Subcutaneous abdominal adipose tissue (tissue), 5 donors: Measurements from ENCODE around the gene GPC5.

Experiments
- H3K27ac ChIP-seq: one replicate; pipeline ENCODE4 v1.7.0; 2013; ENCODE audit warnings: low read depth, mild to moderate bottlenecking, inconsistent platforms, low read length, moderate library complexity
- H3K27me3 ChIP-seq, 5 donors: one replicate each; pipeline ENCODE4 v1.7.0; 2013; ENCODE audit warnings: low read length in 5 of 5, inconsistent platforms in 1 of 5; ENCODE audit not compliant: control insufficient read depth in 5 of 5, insufficient read depth in 4 of 5
- H3K36me3 ChIP-seq, 5 donors: one replicate each; pipeline ENCODE4 v1.7.0; 2013; ENCODE audit warnings: low read length in 5 of 5; ENCODE audit not compliant: control insufficient read depth in 5 of 5, insufficient read depth in 5 of 5
- H3K4me1 ChIP-seq, 5 donors: one replicate each; pipeline ENCODE4 v1.7.0; 2013; ENCODE audit warnings: low read length in 5 of 5, mild to moderate bottlenecking in 3 of 5, moderate library complexity in 1 of 5; ENCODE audit not compliant: control insufficient read depth in 5 of 5, insufficient read depth in 5 of 5
- H3K4me3 ChIP-seq, 5 donors: one replicate each; pipeline ENCODE4 v1.7.0; 2013; ENCODE audit warnings: low read length in 5 of 5, low read depth in 1 of 5
- H3K9ac ChIP-seq, 5 donors: one replicate each; pipeline ENCODE4 v1.7.0; 2013; ENCODE audit warnings: low read length in 5 of 5, mild to moderate bottlenecking in 4 of 5, moderate library complexity in 3 of 5
- H3K9me3 ChIP-seq, 5 donors: one replicate each; pipeline ENCODE4 v1.7.0; 2013; ENCODE audit warnings: low read length in 5 of 5; ENCODE audit not compliant: control insufficient read depth in 5 of 5
- donor health status: healthy.
- donor health status: healthy.
- donor health status: healthy.
- donor health status: healthy.
- donor health status: healthy.

Gene GPC5

DNA sequence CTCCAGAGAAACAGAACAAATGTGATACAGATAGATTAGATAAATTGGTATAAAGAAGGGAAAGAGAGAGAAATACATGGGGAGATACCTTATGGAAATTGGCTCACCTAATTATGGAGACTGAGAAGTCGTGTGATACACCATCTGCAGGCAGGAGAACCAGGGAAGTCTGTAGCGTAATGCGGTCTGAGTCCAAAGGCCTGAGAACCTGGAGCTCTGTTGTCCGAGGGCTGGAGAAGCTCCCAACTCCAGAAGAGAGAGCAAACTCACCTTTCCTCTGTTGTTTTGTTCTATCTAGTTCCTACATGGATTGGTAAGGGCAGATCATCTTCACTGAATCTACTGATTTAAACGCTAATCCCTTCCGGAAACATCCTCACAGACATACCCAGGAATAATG, 1179.9 kb downstream of the GPC5 start:
- no peak overlapping the region for H3K4me3 ChIP-seq
- H3K36me3 ChIP-seq: no peaks in the 10 kb centered on the region
- H3K9me3 ChIP-seq: peaks cover 0 to 5% (median 0%) of the 10 kb centered on the region in 5 donors
- H3K27ac ChIP-seq: no peak overlapping the region
- no peaks in the 10 kb centered on the region for H3K4me1 ChIP-seq
- H3K27me3 ChIP-seq: no peaks in the 10 kb centered on the region
- H3K9ac ChIP-seq: no peak overlapping the region

- H3K9ac ChIP-seq: no peak overlapping the region
- H3K36me3 ChIP-seq: no peaks in the 10 kb centered on the region
- no peak overlapping the region for H3K27ac ChIP-seq
- H3K4me3 ChIP-seq: no peak overlapping the region
- no peaks in the 10 kb centered on the region for H3K4me1 ChIP-seq
- H3K9me3 ChIP-seq: peaks cover 0 to 8% (median 1%) of the 10 kb centered on the region in 5 donors
- H3K27me3 ChIP-seq: no peaks in the 10 kb centered on the region
Measured at GRCh38 chr13:92589955-92590354, 1191.5 kb downstream of the GPC5 start.

DNA sequence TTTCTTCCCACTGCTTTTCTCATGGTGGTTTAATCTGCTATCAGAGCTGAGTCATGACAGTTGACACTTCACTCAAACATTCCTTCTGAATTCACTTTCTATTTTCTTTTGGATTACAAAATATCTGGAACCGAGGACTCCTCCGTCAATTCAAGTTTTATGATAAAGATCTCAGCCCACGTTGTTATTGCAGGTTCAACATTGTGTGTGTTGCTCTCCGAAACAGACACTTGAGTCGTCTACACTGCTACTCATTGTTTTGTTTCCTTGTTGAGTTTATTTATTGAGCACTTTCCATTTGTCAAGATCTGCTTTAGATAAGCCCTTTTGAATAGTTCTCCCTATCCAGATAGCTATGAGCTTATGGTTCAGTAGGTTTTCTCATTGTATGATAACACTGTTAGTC, 1192.1 kb downstream of the GPC5 start:
- H3K4me1 ChIP-seq: no peaks in the 10 kb centered on the region
- H3K4me3 ChIP-seq: no peak overlapping the region
- no peak overlapping the region for H3K27ac ChIP-seq
- H3K9me3 ChIP-seq: peaks cover 0 to 4% (median 0%) of the 10 kb centered on the region in 5 donors
- H3K36me3 ChIP-seq: no peaks in the 10 kb centered on the region
- no peaks in the 10 kb centered on the region for H3K27me3 ChIP-seq
- H3K9ac ChIP-seq: no peak overlapping the region

- Histone ChIP-seq H3K9ac (no peak overlapping the region), H3K27ac (no peak overlapping the region), H3K4me1 (no peaks in the 10 kb centered on the region), H3K9me3 (peaks cover 0 to 4% (median 0%) of the 10 kb centered on the region in 5 donors), H3K27me3 (no peaks in the 10 kb centered on the region), H3K4me3 (no peak overlapping the region), H3K36me3 (no peaks in the 10 kb centered on the region)
Measured at GRCh38 chr13:92591117-92591516, 1192.7 kb downstream of the GPC5 start.

GRCh38 chr13:92592757-92593156, 1194.3 kb downstream of the GPC5 start:
- Histone ChIP-seq H3K4me1 (no peaks in the 10 kb centered on the region), H3K27me3 (no peaks in the 10 kb centered on the region), H3K9me3 (peaks cover 0 to 2% (median 0%) of the 10 kb centered on the region in 5 donors), H3K4me3 (no peak overlapping the region), H3K9ac (no peak overlapping the region), H3K27ac (no peak overlapping the region), H3K36me3 (no peaks in the 10 kb centered on the region)

GRCh38 chr13:92602560-92602959, 1204.1 kb downstream of the GPC5 start:
- no peak overlapping the region for H3K27ac ChIP-seq
- no peak overlapping the region for H3K4me3 ChIP-seq
- no peak overlapping the region for H3K9ac ChIP-seq
- H3K27me3 ChIP-seq: no peaks in the 10 kb centered on the region
- no peaks in the 10 kb centered on the region for H3K36me3 ChIP-seq
- H3K4me1 ChIP-seq: no peaks in the 10 kb centered on the region
- no peaks in the 10 kb centered on the region for H3K9me3 ChIP-seq

DNA sequence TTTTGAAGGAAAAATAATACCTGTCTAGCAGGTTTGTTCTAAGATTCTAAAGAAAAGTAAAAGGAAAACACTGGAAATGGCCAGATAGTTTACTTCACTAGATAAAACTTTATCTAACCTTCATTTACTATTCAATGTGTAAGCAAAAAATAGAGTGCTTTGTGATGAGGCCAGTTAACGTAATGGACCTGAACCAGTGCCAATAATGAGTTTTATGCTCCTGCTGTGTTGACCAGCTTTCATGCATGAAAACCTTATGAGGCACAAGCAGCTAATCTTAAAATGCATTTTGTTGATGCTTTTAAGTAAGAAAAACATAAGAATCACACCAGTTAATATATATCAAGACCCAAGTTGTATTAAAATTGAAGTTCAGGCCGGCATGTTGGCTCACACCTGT, 1211.0 kb downstream of the GPC5 start:
- H3K4me3 ChIP-seq: no peak overlapping the region
- H3K9ac ChIP-seq: no peak overlapping the region
- no peaks in the 10 kb centered on the region for H3K27me3 ChIP-seq
- no peaks in the 10 kb centered on the region for H3K9me3 ChIP-seq
- H3K36me3 ChIP-seq: no peaks in the 10 kb centered on the region
- H3K4me1 ChIP-seq: no peaks in the 10 kb centered on the region
- no peak overlapping the region for H3K27ac ChIP-seq

- no peaks in the 10 kb centered on the region for H3K36me3 ChIP-seq
- no peak overlapping the region for H3K4me3 ChIP-seq
- H3K4me1 ChIP-seq: no peaks in the 10 kb centered on the region
- H3K9me3 ChIP-seq: no peaks in the 10 kb centered on the region
- H3K27ac ChIP-seq: no peak overlapping the region
- no peak overlapping the region for H3K9ac ChIP-seq
- no peaks in the 10 kb centered on the region for H3K27me3 ChIP-seq
Measured at GRCh38 chr13:92612892-92613291, 1214.5 kb downstream of the GPC5 start.

DNA sequence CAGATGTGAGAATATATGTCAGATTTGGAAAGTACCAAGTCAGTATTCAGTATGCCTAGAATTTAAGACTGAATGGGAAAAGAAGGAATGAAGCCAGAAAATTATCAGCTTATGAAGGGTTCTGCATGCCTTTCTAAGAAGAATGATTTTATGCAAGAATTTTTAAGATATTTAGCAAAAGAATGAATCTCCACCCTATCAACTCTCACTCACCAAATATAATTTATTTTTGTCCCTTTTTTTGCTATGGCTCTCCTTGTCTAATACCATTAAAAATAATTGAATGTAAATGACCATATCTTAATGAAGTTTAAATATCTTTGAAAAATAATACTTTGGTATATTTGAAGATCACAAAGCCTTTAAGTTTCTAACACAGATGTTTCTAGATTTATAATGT, 1215.5 kb downstream of the GPC5 start:
- H3K36me3 ChIP-seq: no peaks in the 10 kb centered on the region
- no peaks in the 10 kb centered on the region for H3K9me3 ChIP-seq
- no peak overlapping the region for H3K9ac ChIP-seq
- no peaks in the 10 kb centered on the region for H3K4me1 ChIP-seq
- H3K4me3 ChIP-seq: no peak overlapping the region
- H3K27me3 ChIP-seq: no peaks in the 10 kb centered on the region
- H3K27ac ChIP-seq: no peak overlapping the region

- Histone ChIP-seq H3K4me1 (no peaks in the 10 kb centered on the region), H3K27me3 (no peaks in the 10 kb centered on the region), H3K9ac (no peak overlapping the region), H3K9me3 (no peaks in the 10 kb centered on the region), H3K4me3 (no peak overlapping the region), H3K36me3 (no peaks in the 10 kb centered on the region), H3K27ac (no peak overlapping the region)
Measured at GRCh38 chr13:92621985-92622384, 1223.6 kb downstream of the GPC5 start.

DNA sequence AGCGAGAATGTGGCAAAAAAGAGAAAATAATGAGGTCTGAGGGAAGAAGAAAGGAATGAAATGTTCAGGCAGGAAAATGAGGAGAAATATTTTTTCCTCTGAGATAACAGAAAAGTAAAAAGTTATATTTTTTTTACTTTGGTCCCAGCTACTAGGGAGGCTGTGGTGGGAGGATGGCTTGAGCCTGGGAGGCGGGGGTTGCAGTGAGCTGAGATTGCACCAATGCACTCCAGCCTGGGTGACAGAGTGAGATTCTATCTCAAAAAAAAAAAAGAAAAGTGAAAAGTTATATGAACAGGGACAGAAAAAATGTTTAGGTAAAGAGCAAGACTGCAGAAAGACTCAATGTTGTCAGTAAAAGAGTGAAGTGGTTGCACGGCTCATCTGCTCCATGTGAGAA, 1224.5 kb downstream of the GPC5 start:
- no peaks in the 10 kb centered on the region for H3K27me3 ChIP-seq
- H3K36me3 ChIP-seq: no peaks in the 10 kb centered on the region
- H3K9ac ChIP-seq: no peak overlapping the region
- no peaks in the 10 kb centered on the region for H3K9me3 ChIP-seq
- H3K4me3 ChIP-seq: no peak overlapping the region
- H3K4me1 ChIP-seq: no peaks in the 10 kb centered on the region
- no peak overlapping the region for H3K27ac ChIP-seq
